Neutrophil (primary cell): ENCODE results near the gene MYO5B.

Experiments used
- H3K27ac ChIP-seq: fragments of 200-600 bp; sonication (generic); 2 replicates; pipeline ENCODE4 v1.5.1; 2016; ENCODE audit warnings: mild to moderate bottlenecking, moderate library complexity
- H3K27me3 ChIP-seq: fragments of 200-600 bp; sonication (generic); 2 replicates; pipeline ENCODE4 v1.6.0; 2016; ENCODE audit warnings: mild to moderate bottlenecking
- H3K36me3 ChIP-seq: fragments of 200-600 bp; sonication (generic); 2 replicates; pipeline ENCODE4 v1.5.1; 2017
- H3K4me1 ChIP-seq, 2 experiments: fragments of 200-600 bp in 1 of 2; sonication (generic) in 1 of 2; 1 replicate in 1 of 2; 2 replicates in 1 of 2; pipeline versions ENCODE4 v1.5.1 to v1.6.1; 2013 to 2016; ENCODE audit warnings: low read depth in 1 of 2, low read length in 1 of 2, mild to moderate bottlenecking in 1 of 2, moderate library complexity in 1 of 2; ENCODE audit not compliant: control insufficient read depth in 1 of 2, insufficient read depth in 1 of 2
- H3K4me3 ChIP-seq, 2 experiments: fragments of 200-600 bp in 1 of 2; sonication (generic) in 1 of 2; 1 replicate in 1 of 2; 2 replicates in 1 of 2; pipeline ENCODE4 v1.5.1; 2013 to 2016; ENCODE audit warnings: low read depth in 1 of 2, low read length in 1 of 2, mild to moderate bottlenecking in 1 of 2, moderate library complexity in 1 of 2
- H3K9me3 ChIP-seq: fragments of 200-600 bp; sonication (generic); 2 replicates; pipeline ENCODE4 v1.5.1; 2016
- TF ChIP-seq, protein P1 (sequence below): fragments of 200-600 bp; sonication (generic); IDR thresholded peaks from 2 replicates; pipeline ENCODE4 v1.5.1; 2016; ENCODE audit warnings: antibody characterized with exemption

Gene MYO5B

DNA sequence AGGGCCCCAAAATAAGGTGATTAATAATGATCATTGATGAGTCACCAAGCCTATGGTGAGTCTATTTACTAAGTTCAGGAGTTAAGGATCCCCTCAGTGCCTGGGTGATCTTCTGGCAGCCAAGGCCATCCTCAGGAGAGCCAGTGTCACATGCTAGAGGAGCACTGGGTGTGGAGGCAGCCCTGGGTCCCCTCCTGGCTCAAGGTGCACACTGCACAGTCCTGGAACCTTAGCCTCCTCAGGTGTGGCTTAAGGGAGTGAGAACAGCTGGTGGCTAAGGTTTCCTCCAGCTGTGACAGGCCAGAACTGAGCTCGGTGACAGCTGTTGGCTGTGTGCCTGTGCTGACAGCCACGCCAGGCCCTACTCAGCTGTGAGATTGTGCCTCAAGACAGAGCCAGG is 329.5 kb downstream of the MYO5B start:
- TF ChIP-seq, protein P1, sequence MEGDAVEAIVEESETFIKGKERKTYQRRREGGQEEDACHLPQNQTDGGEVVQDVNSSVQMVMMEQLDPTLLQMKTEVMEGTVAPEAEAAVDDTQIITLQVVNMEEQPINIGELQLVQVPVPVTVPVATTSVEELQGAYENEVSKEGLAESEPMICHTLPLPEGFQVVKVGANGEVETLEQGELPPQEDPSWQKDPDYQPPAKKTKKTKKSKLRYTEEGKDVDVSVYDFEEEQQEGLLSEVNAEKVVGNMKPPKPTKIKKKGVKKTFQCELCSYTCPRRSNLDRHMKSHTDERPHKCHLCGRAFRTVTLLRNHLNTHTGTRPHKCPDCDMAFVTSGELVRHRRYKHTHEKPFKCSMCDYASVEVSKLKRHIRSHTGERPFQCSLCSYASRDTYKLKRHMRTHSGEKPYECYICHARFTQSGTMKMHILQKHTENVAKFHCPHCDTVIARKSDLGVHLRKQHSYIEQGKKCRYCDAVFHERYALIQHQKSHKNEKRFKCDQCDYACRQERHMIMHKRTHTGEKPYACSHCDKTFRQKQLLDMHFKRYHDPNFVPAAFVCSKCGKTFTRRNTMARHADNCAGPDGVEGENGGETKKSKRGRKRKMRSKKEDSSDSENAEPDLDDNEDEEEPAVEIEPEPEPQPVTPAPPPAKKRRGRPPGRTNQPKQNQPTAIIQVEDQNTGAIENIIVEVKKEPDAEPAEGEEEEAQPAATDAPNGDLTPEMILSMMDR, result no peak
- Histone ChIP-seq H3K4me3 (no peak overlapping the region), H3K36me3 (no peaks in the 10 kb centered on the region), H3K27me3 (no peaks in the 10 kb centered on the region), H3K4me1 (no peaks in the 10 kb centered on the region), H3K27ac (no peak overlapping the region), H3K9me3 (no peaks in the 10 kb centered on the region)

DNA sequence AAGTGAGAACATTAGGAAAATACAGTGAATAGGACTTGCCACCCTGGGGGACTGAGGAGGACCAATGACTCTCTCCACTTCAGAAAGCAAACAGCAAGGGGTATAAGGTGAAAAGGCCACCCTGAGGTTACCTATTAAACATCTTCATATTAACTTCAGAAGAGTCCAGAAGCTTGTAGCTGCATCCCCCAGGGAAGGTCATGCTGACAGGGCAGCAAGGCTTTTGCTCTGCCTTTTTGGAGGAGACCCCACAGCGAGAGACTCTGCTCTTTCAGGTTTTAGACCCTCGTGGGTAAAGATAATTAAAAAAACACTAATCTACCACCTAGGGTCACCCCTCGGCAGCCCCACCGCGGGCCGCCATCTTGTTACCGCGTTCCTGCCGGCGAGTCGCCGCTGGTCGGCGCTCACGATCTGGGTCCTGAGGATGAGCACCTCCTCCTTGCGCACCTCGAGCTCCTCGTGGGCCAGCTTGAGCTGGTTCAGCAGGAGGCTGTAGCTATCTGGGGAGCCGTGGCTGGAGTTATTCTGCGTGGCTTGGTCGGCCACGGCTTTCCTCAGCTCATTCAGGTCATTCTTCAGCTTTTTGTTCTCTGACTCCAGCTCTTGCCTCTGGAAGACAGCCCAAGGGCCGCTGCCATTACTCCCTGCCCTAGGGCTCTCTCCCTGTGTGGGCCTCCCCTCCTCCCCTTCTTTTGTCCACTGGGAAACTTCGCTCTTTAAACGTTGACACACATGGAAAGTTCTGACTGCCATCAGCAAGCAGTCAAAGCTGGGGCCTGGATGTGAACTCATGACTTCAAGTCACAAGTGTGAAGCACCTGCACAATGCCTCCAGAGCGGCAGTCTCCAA is 331.0 kb downstream of the MYO5B start:
- Histone ChIP-seq H3K27ac (no peak overlapping the region), H3K9me3 (no peaks in the 10 kb centered on the region), H3K4me1 (no peaks in the 10 kb centered on the region), H3K36me3 (no peaks in the 10 kb centered on the region), H3K27me3 (no peaks in the 10 kb centered on the region), H3K4me3 (no peak overlapping the region)
- TF ChIP-seq, protein P1, result no peak

DNA sequence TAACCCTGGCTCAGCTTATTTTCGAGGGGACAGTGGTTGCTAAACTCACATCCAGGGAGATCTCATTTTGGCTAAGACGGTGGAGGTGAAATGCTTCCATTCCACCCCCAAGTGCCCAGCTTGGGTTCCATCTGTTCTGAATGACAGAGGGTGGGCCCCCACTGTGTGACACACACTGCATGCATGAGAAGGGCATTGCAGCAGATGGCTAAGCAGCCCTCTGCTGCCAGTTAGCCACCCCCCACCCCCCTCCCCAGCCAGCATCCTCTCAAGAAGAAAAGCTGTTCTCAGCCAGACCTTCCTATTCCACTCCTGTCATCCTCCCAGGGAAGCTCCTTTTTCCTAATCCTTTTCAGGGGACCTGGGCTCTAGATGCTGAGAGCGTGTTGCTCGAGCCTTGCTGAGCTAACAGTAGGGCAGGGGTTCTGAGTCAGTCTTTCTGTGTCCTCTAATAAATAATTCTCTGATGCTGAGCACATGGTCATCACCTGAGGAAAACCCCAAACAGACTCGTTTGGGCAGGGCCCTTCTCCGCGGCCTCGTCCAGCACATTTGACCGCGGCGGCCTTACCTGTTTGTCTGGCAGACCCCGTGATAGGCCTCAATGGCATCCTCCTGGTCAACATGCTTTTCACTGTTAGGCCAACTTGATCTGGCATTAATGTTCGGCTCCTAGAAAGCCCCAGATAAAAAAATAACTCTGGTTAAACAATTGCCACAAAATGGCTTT is 332.1 kb downstream of the MYO5B start:
- H3K9me3 ChIP-seq, result no peaks in the 10 kb centered on the region

DNA sequence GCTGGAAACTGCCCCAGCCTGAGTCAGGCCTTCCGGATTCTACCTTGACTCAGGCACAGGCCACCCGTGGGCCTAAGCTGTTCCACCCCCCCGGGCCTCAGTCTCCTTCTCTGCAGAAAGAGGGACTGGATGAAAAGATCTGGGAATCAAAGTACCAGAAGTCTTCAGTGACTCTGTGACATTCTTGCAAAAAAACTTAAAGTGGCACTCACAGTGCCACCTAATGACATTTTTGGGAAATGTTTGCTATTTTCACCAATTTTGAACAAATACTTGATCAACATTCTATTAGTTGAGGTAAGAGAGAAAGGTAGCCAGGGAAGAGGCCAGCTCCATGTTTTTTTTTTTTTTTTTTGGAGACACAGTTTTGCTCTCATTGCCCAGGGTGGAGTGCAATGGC is 333.3 kb downstream of the MYO5B start:
- no peaks in the 10 kb centered on the region for H3K27me3 ChIP-seq
- no peak overlapping the region for H3K4me3 ChIP-seq
- H3K4me1 ChIP-seq, result no peaks in the 10 kb centered on the region
- TF ChIP-seq, protein P1, result no peak
- H3K36me3 ChIP-seq, result no peaks in the 10 kb centered on the region
- no peaks in the 10 kb centered on the region for H3K9me3 ChIP-seq
- no peak overlapping the region for H3K27ac ChIP-seq

More for the DNA sequence above, 332.1 kb downstream of the MYO5B start:
- Histone ChIP-seq H3K4me1 (no peaks in the 10 kb centered on the region), H3K27me3 (no peaks in the 10 kb centered on the region), H3K36me3 (no peaks in the 10 kb centered on the region), H3K4me3 (no peak overlapping the region), H3K27ac (no peak overlapping the region)
- TF ChIP-seq, protein P1, result no peak

DNA sequence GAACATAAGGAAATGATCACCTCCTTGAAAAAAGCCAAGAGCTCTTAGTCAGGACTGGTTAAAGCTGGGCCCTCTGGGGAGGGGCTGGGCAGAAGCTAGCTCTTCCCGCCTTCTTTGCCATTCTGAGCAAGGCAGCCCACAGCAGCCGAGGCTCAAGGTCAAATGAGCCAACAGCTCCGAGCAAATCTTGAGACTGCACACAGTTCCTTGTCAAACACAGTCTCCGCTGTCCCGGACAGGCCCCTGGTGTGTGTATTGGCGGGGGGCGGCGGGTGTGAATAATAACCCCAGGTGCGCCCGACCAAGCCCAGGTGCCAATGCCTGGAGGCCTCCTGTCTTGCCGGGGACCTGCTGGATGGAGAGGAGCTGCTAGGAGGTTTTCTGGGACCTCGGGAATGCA is 335.2 kb downstream of the MYO5B start:
- H3K36me3 ChIP-seq, result no peaks in the 10 kb centered on the region
- H3K9me3 ChIP-seq, result no peaks in the 10 kb centered on the region
- no peak overlapping the region for H3K4me3 ChIP-seq
- H3K27me3 ChIP-seq, result no peaks in the 10 kb centered on the region
- TF ChIP-seq, protein P1, result no peak
- H3K4me1 ChIP-seq, result no peaks in the 10 kb centered on the region
- H3K27ac ChIP-seq, result no peak overlapping the region
